Endothelial cell of umbilical vein (primary cell): ENCODE results near the gene HDDC2. TPM values are rescaled to one million over a fixed set of nuclear protein-coding genes. Genes with fewer than 3 reads are reported as not detected.

ENCODE experiments used
- BruUV-seq: library from RNA; stranded (reverse); fragments of 400-500 nt; replicated peaks from 2 replicates; lab custom pipeline; 2021; lab: Mats Ljungman, UMichigan
- CTCF ChIA-PET: fragments of 300-600, 350-600 bp; sonication (Branson Sonifier 250); formaldehyde crosslinking; loops from one replicate; lab custom pipeline; 2021; ENCODE audit warnings: antibody characterized with exemption, inconsistent platforms; lab: Charles Lee
- POLR2A ChIA-PET: fragments of 300-600, 350-600 bp; sonication (Branson Sonifier 250); formaldehyde crosslinking; loops from one replicate; lab custom pipeline; 2021; ENCODE audit warnings: antibody characterized with exemption, inconsistent platforms; lab: Charles Lee
- DNase-seq: peaks from one replicate; pipeline ENCODE4 v3.0.0-alpha.2; 2011; ENCODE audit warnings: low read depth, low spot score
- FAIRE-seq: peaks from 2 replicates; lab custom pipeline; 2011; peaks lifted over from hg19 to GRCh38; lab: Jason Lieb, UNC
- H2AFZ ChIP-seq: 2 replicates; pipeline ENCODE4 v1.6.0; 2012; ENCODE audit warnings: low read depth, low read length, control low read depth, inconsistent platforms
- H3K27ac ChIP-seq: 2 replicates; pipeline ENCODE4 v1.5.1; 2011; ENCODE audit warnings: low read depth, mild to moderate bottlenecking, control low read depth, low read length, moderate library complexity; ENCODE audit not compliant: insufficient read depth
- H3K27me3 ChIP-seq, 2 experiments: 2 replicates each; pipeline versions ENCODE4 v1.6.0 to v1.6.1; 2011; ENCODE audit warnings: low read length in 2 of 2, mixed read lengths in 1 of 2; ENCODE audit not compliant: control insufficient read depth in 2 of 2, insufficient read depth in 2 of 2
- H3K36me3 ChIP-seq, 2 experiments: 2 replicates in 1 of 2; 3 replicates in 1 of 2; pipeline ENCODE4 v1.5.1; 2011; ENCODE audit warnings: low read length in 2 of 2, mild to moderate bottlenecking in 1 of 2, moderate library complexity in 1 of 2; ENCODE audit not compliant: control insufficient read depth in 2 of 2, insufficient read depth in 2 of 2; ENCODE audit errors: extremely low read depth in 1 of 2
- H3K4me1 ChIP-seq: 3 replicates; pipeline ENCODE4 v1.5.1; 2011; ENCODE audit warnings: mild to moderate bottlenecking, low read length; ENCODE audit not compliant: control insufficient read depth, insufficient read depth; ENCODE audit errors: extremely low read depth
- H3K4me2 ChIP-seq: 2 replicates; pipeline ENCODE4 v1.6.1; 2011; ENCODE audit warnings: low read length, control low read depth, mixed read lengths; ENCODE audit not compliant: insufficient read depth
- H3K4me3 ChIP-seq, 3 experiments: fragments of 200-600 bp in 1 of 3; sonication (generic), shearing (Covaris generic) in 1 of 3; replicated peaks in 1 of 3; 2 replicates each; pipeline ENCODE4 v1.5.1; 2011 to 2016; ENCODE audit warnings: control low read depth in 3 of 3, low read length in 3 of 3, mild to moderate bottlenecking in 2 of 3, inconsistent platforms in 1 of 3, low read depth in 1 of 3, moderate library complexity in 1 of 3; ENCODE audit not compliant: insufficient read depth in 1 of 3
- H3K79me2 ChIP-seq: 2 replicates; pipeline ENCODE4 v1.6.0; 2012; ENCODE audit warnings: low read length, inconsistent platforms; ENCODE audit not compliant: control insufficient read depth, insufficient read depth
- H3K9ac ChIP-seq: replicated peaks from 2 replicates; pipeline ENCODE3; 2011; ENCODE audit warnings: low read length, control low read depth; ENCODE audit not compliant: insufficient read depth; ENCODE audit errors: extremely low read depth
- H3K9me1 ChIP-seq: replicated peaks from 3 replicates; pipeline ENCODE4 v1.6.0; 2011; ENCODE audit warnings: mild to moderate bottlenecking, low read length; ENCODE audit not compliant: control insufficient read depth, insufficient read depth; ENCODE audit errors: extremely low read depth
- H3K9me3 ChIP-seq: replicated peaks from 2 replicates; pipeline ENCODE4 v1.5.1; 2012; ENCODE audit warnings: low read length, inconsistent platforms; ENCODE audit not compliant: control insufficient read depth, insufficient read depth
- H4K20me1 ChIP-seq: replicated peaks from 2 replicates; pipeline ENCODE3; 2011; ENCODE audit warnings: mild to moderate bottlenecking, low read length; ENCODE audit not compliant: control insufficient read depth, insufficient read depth; ENCODE audit errors: extremely low read depth
- CTCF ChIP-seq, 2 donors: IDR thresholded peaks; 1 replicate in 1 of 2; 2 replicates in 1 of 2; pipeline ENCODE4 v1.5.1; 2011; ENCODE audit warnings: low read length in 2 of 2, mild to moderate bottlenecking in 2 of 2, moderate library complexity in 2 of 2, control low read depth in 1 of 2, inconsistent platforms in 1 of 2, low read depth in 1 of 2; ENCODE audit not compliant: insufficient read depth in 1 of 2; ENCODE audit errors: extremely low read depth in 1 of 2
- EZH2 ChIP-seq: IDR thresholded peaks from 2 replicates; pipeline ENCODE4 v1.6.1; 2012; ENCODE audit warnings: borderline replicate concordance, low read depth, mild to moderate bottlenecking, moderate library complexity, low read length, inconsistent platforms; ENCODE audit not compliant: severe bottlenecking
- FOS ChIP-seq: IDR thresholded peaks from 2 replicates; pipeline ENCODE4 v1.6.1; 2011; ENCODE audit warnings: mild to moderate bottlenecking, low read length, moderate library complexity, borderline replicate concordance; ENCODE audit not compliant: insufficient read depth
- GATA2 ChIP-seq: IDR thresholded peaks from 2 replicates; pipeline ENCODE4 v1.7.0; 2011; ENCODE audit warnings: low read depth, mild to moderate bottlenecking, moderate library complexity, mixed read lengths, low read length; ENCODE audit not compliant: insufficient read length, insufficient read depth
- JUN ChIP-seq: IDR thresholded peaks from 2 replicates; pipeline ENCODE4 v1.6.1; 2011; ENCODE audit warnings: borderline replicate concordance, low read depth; ENCODE audit not compliant: insufficient read length, insufficient read depth
- MAX ChIP-seq: IDR thresholded peaks from 2 replicates; pipeline ENCODE4 v1.6.1; 2011; ENCODE audit not compliant: insufficient read depth, insufficient read length
- MYC ChIP-seq: IDR thresholded peaks from one replicate; pipeline ENCODE4 v1.6.1; 2011; ENCODE audit warnings: mild to moderate bottlenecking, low read depth, low read length
- POLR2A ChIP-seq: IDR thresholded peaks from 2 replicates; pipeline ENCODE4 v1.6.1; 2012; ENCODE audit warnings: low read depth, mild to moderate bottlenecking, control low read depth, low read length
- POLR2AphosphoS5 ChIP-seq: IDR thresholded peaks from 2 replicates; pipeline ENCODE4 v1.6.1; 2012; ENCODE audit warnings: low read depth, mild to moderate bottlenecking, control low read depth, low read length, moderate library complexity; ENCODE audit not compliant: insufficient read depth
- dilution Hi-C: fragments of 300-500 bp; cut with MboI; formaldehyde crosslinking; loops from one replicate; pipeline ENCODE4 v1.15.0; 2019; ENCODE audit warnings: low sequenced_read_pairs; ENCODE audit not compliant: extremely low pct_ligation_motif_present
- intact Hi-C: fragments of 100-400 bp; cut with micrococcal nuclease; formaldehyde crosslinking; loops from one replicate; pipeline ENCODE4 v1.10.0; 2022
- polyA plus RNA-seq, 4 experiments: library from polyadenylated mRNA; depleted of rRNA in 3 of 4; stranded (reverse) in 3 of 4; unstranded in 1 of 4; fragments of >200 nt; gene quantifications; 2 replicates each; pipeline versions ENCODE4 v1.2.1 to v1.2.3, GENCODE V29; 2011 to 2012; ENCODE audit warnings: missing spikeins in 1 of 4
- total RNA-seq: library from RNA; stranded (reverse); gene quantifications from 2 replicates; pipeline ENCODE4 v1.2.3, GENCODE V29; 2021

Gene HDDC2
- total and polyA plus RNA-seq, 2 donors (not counting 3 experiments of a cell fraction or from before 2014, with no cell fraction given) = 12.6 to 13.6 TPM

GRCh38 chr6:125304970-125305660 is 3.3 kb upstream of the HDDC2 start:
- Histone ChIP-seq H3K4me3 (no peak overlapping the region), H3K9me3 (no peaks in the 10 kb centered on the region), H3K9ac (no peak overlapping the region), H2AFZ (no peak overlapping the region), H3K36me3 (no peaks in the 10 kb centered on the region), H3K27me3 (peaks cover 24 to 27% of the 10 kb centered on the region in 2 experiments), H3K4me1 (peaks cover 14% of the 10 kb centered on the region), H3K9me1 (no peaks in the 10 kb centered on the region), H3K79me2 (no peaks in the 10 kb centered on the region), H3K27ac (no peak overlapping the region), H4K20me1 (no peaks in the 10 kb centered on the region), H3K4me2 (no peak overlapping the region)
- TF ChIP-seq POLR2A (no peak), EZH2 (no peak), POLR2AphosphoS5 (no peak), CTCF (IDR thresholded peaks at IDR 0.05; ENCODE audit: extremely low read depth in 1 of 2, insufficient read depth in 1 of 2, low read depth in 1 of 2, low read length in 2 of 2) (no peak), JUN (no peak), MYC (no peak), MAX (no peak), FOS (no peak), GATA2 (no peak)
- intact Hi-C loops (loop anchor here (5.0 kb wide), 1 partner anchor 193 kb away; no protein-coding TSS in a partner anchor), dilution Hi-C loops (no loop called here)
- FAIRE-seq = no peak
- no TSS peak for BruUV-seq
- ChIA-PET POLR2A (no interaction called here), CTCF (interaction anchor here (1.7 kb wide), 1 partner anchor 448 kb away, joined by 6 read pairs; no protein-coding TSS in a partner anchor)
- no peak for DNase-seq
